A673 (cell line): ENCODE data around the gene THAP4. TPM values are rescaled to one million over a fixed set of nuclear protein-coding genes. Genes with fewer than 3 reads are reported as not detected.
A peak's percentile ranks its signal among the peaks of the same experiment; 100 is the strongest.

Experiments
- BruUV-seq: library from RNA; stranded (reverse); fragments of 400-500 nt; replicated peaks from 2 replicates; lab custom pipeline; 2021; lab: Mats Ljungman, UMichigan
- CTCF ChIA-PET: fragments of 300-600 bp; sonication (Branson Sonifier 250); formaldehyde crosslinking; loops from one replicate; lab custom pipeline; 2022; ENCODE audit warnings: antibody characterized with exemption; lab: Charles Lee
- POLR2A ChIA-PET: fragments of 300-600 bp; sonication (Branson Sonifier 250); formaldehyde crosslinking; loops from one replicate; lab custom pipeline; 2022; ENCODE audit warnings: antibody characterized with exemption; ENCODE audit not compliant: low non-redundant PET; lab: Charles Lee
- DNase-seq: peaks from one replicate; pipeline ENCODE4 v3.0.0-alpha.2; 2015; ENCODE audit warnings: low spot score
- H3K27ac ChIP-seq: fragments of 200-600 bp; sonication (generic); 2 replicates; pipeline ENCODE4 v1.5.1; 2016; ENCODE audit warnings: mixed run types, low read depth, mild to moderate bottlenecking, mixed read lengths, antibody characterized with exemption, low read length; ENCODE audit not compliant: poor library complexity, severe bottlenecking
- H3K27me3 ChIP-seq: fragments of 200-600 bp; sonication (generic); replicated peaks from 2 replicates; pipeline ENCODE4 v1.6.1; 2017; ENCODE audit warnings: mixed run types, low read depth, mild to moderate bottlenecking, mixed read lengths, antibody characterized with exemption, low read length; ENCODE audit not compliant: insufficient read depth, poor library complexity
- H3K36me3 ChIP-seq: fragments of 200-600 bp; sonication (generic); 2 replicates; pipeline ENCODE4 v1.6.1; 2016; ENCODE audit warnings: mixed run types, mild to moderate bottlenecking, mixed read lengths, antibody characterized with exemption, low read length; ENCODE audit not compliant: insufficient read depth, poor library complexity, severe bottlenecking
- H3K4me1 ChIP-seq: fragments of 200-600 bp; sonication (generic); 2 replicates; pipeline ENCODE4 v1.6.1; 2017; ENCODE audit warnings: mixed run types, mild to moderate bottlenecking, mixed read lengths, antibody characterized with exemption, low read length; ENCODE audit not compliant: insufficient read depth, poor library complexity, severe bottlenecking
- H3K4me3 ChIP-seq: fragments of 200-600 bp; sonication (generic); 2 replicates; pipeline ENCODE4 v1.5.1; 2016; ENCODE audit warnings: low read depth, mixed run types, mild to moderate bottlenecking, mixed read lengths, low read length; ENCODE audit not compliant: poor library complexity, severe bottlenecking
- H3K9me3 ChIP-seq: fragments of 200-600 bp; sonication (generic); 2 replicates; pipeline ENCODE4 v1.6.1; 2016; ENCODE audit warnings: mixed run types, low read depth, mild to moderate bottlenecking, mixed read lengths, antibody characterized with exemption, low read length; ENCODE audit not compliant: poor library complexity, severe bottlenecking
- CTCF ChIP-seq: fragments of 300-800, 200-600 bp; sonication (generic); conservative IDR thresholded peaks from 2 replicates; pipeline ENCODE4 v1.5.1; 2017; ENCODE audit warnings: low read depth, mild to moderate bottlenecking, antibody characterized with exemption, low read length, moderate library complexity, mixed read lengths
- EZH2 ChIP-seq: fragments of 200-600 bp; sonication (generic); IDR thresholded peaks from 2 replicates; pipeline ENCODE4 v1.6.1; 2017; ENCODE audit warnings: borderline replicate concordance, low read depth, mild to moderate bottlenecking, mixed read lengths, antibody characterized with exemption, low read length; ENCODE audit not compliant: poor library complexity, severe bottlenecking
- intact Hi-C: fragments of 100-400 bp; cut with micrococcal nuclease; formaldehyde crosslinking; loops from one replicate; pipeline ENCODE4 v1.10.0; 2022; ENCODE audit not compliant: unreplicated experiment
- total RNA-seq: library from RNA; stranded (reverse); gene quantifications from 2 replicates; pipeline ENCODE4 v1.2.3, GENCODE V29; 2021

Gene THAP4
- total RNA-seq, 1 experiment from 2014 or later, result 82.0 TPM

GRCh38 chr2:241540401-241540770, 96.6 kb downstream of the THAP4 start:
- intact Hi-C loops, result no loop called here
- ChIA-PET POLR2A (no interaction called here), CTCF (no interaction called here)
- no peak overlapping the region for H3K27ac ChIP-seq
- H3K4me1 ChIP-seq, result peaks cover 18% of the 10 kb centered on the region
- no peaks in the 10 kb centered on the region for H3K36me3 ChIP-seq
- no peak for DNase-seq
- TF ChIP-seq EZH2 (no peak), CTCF (no peak)
- H3K4me3 ChIP-seq, result peak overlapping the region; percentile 46
- no TSS peak for BruUV-seq
- no peaks in the 10 kb centered on the region for H3K9me3 ChIP-seq
- H3K27me3 ChIP-seq, result no peaks in the 10 kb centered on the region

GRCh38 chr2:241539616-241540374, 97.2 kb downstream of the THAP4 start:
- Histone ChIP-seq H3K36me3 (no peaks in the 10 kb centered on the region), H3K4me1 (peaks cover 16% of the 10 kb centered on the region), H3K9me3 (no peaks in the 10 kb centered on the region), H3K27me3 (no peaks in the 10 kb centered on the region), H3K4me3 (no peak overlapping the region), H3K27ac (no peak overlapping the region)
- ChIA-PET CTCF (no interaction called here), POLR2A (no interaction called here)
- no TSS peak for BruUV-seq
- intact Hi-C loops, result loop anchor here (2.0 kb wide), 1 partner anchor 63 kb away; no protein-coding TSS in a partner anchor
- DNase-seq, result no peak
- no peak for TF ChIP-seq EZH2
- no peak for TF ChIP-seq CTCF

- ChIA-PET POLR2A (no interaction called here), CTCF (no interaction called here)
- H3K9me3 ChIP-seq, result no peaks in the 10 kb centered on the region
- H3K4me1 ChIP-seq, result peaks cover 13% of the 10 kb centered on the region
- no TSS peak for BruUV-seq
- no peaks in the 10 kb centered on the region for H3K36me3 ChIP-seq
- intact Hi-C loops, result loop anchor here (2.0 kb wide), 1 partner anchor 62 kb away; no protein-coding TSS in a partner anchor
- no peak for TF ChIP-seq EZH2
- no peak for TF ChIP-seq CTCF
- H3K27me3 ChIP-seq, result no peaks in the 10 kb centered on the region
- no peak for DNase-seq
- no peak overlapping the region for H3K27ac ChIP-seq
- no peak overlapping the region for H3K4me3 ChIP-seq
Observed at GRCh38 chr2:241538838-241539615, 97.9 kb downstream of the THAP4 start.
